HUES6 (cell line): ENCODE measurements around the gene PTMA.
"Not testable (repeated sequence)": the region's sequence is repeated elsewhere in the genome, so short reads cannot be mapped to it uniquely, and the experiment has no call there.

Experiments
- H3K27ac ChIP-seq: 2 replicates; pipeline ENCODE4 v1.7.0; 2013; ENCODE audit warnings: low read depth, mild to moderate bottlenecking, low read length, inconsistent platforms
- H3K27me3 ChIP-seq: 2 replicates; pipeline ENCODE4 v1.6.1; 2013; ENCODE audit warnings: low read length; ENCODE audit not compliant: control insufficient read depth, insufficient read depth
- H3K36me3 ChIP-seq: 2 replicates; pipeline ENCODE4 v1.6.1; 2013; ENCODE audit warnings: low read length; ENCODE audit not compliant: control insufficient read depth, insufficient read depth
- H3K4me1 ChIP-seq: 2 replicates; pipeline ENCODE4 v1.6.1; 2013; ENCODE audit warnings: low read length; ENCODE audit not compliant: control insufficient read depth, insufficient read depth
- H3K4me3 ChIP-seq: 2 replicates; pipeline ENCODE4 v1.5.1; 2013; ENCODE audit warnings: low read depth, low read length
- H3K9ac ChIP-seq: one replicate; pipeline ENCODE4 v1.6.1; 2013; ENCODE audit warnings: mild to moderate bottlenecking, low read length
- H3K9me3 ChIP-seq: 2 replicates; pipeline ENCODE4 v1.6.1; 2013; ENCODE audit warnings: low read depth, low read length; ENCODE audit not compliant: control insufficient read depth, insufficient read depth

Gene PTMA

DNA sequence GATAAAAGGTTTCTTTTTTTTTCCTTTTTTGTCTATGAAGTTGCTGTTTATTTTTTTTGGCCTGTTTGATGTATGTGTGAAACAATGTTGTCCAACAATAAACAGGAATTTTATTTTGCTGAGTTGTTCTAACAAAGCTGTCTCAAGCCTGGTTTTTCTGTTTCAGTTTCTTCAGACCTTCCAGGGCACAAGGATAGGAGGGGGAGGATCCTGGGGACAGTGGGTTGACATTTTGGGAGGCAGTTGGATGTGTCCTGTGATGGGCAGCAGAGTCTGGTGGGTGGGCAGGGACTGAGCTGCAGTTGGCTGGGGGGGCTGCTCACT is 5.0 kb downstream of the PTMA start:
- peak overlapping the region; percentile 14; the same call in 1 of the 2 replicates for H3K4me3 ChIP-seq
- not testable (repeated sequence) for H3K9me3 ChIP-seq

DNA sequence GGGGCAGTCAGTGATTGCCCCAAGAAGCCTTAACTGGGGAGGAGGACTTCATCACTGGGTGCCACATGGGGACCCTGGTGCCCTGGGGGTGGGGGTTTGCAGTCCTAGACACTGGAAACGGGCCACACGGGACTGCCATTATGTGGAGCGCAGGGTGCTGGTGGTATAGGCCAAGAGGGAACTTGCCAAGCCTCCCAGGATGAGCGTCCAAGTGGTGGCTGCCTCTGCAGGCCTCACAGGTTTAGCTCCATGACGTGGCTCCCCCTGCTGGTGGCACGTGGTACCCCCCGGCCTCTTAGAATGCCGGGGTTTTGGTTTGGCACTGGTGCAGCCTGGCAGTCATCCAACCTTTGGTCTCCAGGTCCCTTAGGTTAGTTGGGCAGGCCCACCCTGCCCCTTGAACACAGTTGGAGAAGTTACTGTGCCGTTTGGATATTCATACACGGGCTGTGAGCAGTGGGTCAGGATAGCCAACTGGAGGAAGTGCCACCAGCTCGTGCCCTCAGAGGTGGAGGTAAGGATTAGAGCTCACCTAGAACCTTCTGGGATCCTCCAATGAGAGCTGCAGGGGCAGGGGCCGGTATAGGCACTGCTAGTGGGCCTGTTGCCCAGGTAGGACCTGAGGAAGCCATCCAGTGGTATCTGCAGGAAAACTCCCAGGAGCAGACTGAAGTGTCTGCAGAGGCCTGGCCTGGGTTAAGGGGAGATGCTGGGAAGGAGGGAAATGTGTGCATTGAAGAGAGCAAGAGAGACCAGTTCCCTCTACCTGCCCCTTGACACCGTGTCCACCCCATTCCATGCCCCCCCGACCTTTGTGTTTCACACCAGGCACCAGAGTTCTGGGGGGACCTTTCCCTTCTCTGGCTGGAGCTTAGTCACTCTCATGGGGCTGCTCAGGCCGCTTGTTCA is 5.7 kb downstream of the PTMA start:
- peak overlapping the region; percentile 14; the same call in 1 of the 2 replicates for H3K4me3 ChIP-seq
- H3K9me3 ChIP-seq = no peaks in the 10 kb centered on the region
- peak overlapping the region; percentile 1; the same call in 1 of the 2 replicates for H3K27ac ChIP-seq
- no peaks in the 10 kb centered on the region for H3K27me3 ChIP-seq
- peaks cover 41% of the 10 kb centered on the region; the same call in 1 of the 2 replicates for H3K4me1 ChIP-seq
- H3K36me3 ChIP-seq = peaks cover 46% of the 10 kb centered on the region
- H3K9ac ChIP-seq = peak overlapping the region; percentile 1

More for the DNA sequence above, 5.0 kb downstream of the PTMA start:
- not testable (repeated sequence) for H3K27me3 ChIP-seq, H3K9ac ChIP-seq, H3K27ac ChIP-seq
- H3K36me3 ChIP-seq = peaks cover 46% of the 10 kb centered on the region
- H3K4me1 ChIP-seq = peaks cover 41% of the 10 kb centered on the region; the same call in 1 of the 2 replicates

DNA sequence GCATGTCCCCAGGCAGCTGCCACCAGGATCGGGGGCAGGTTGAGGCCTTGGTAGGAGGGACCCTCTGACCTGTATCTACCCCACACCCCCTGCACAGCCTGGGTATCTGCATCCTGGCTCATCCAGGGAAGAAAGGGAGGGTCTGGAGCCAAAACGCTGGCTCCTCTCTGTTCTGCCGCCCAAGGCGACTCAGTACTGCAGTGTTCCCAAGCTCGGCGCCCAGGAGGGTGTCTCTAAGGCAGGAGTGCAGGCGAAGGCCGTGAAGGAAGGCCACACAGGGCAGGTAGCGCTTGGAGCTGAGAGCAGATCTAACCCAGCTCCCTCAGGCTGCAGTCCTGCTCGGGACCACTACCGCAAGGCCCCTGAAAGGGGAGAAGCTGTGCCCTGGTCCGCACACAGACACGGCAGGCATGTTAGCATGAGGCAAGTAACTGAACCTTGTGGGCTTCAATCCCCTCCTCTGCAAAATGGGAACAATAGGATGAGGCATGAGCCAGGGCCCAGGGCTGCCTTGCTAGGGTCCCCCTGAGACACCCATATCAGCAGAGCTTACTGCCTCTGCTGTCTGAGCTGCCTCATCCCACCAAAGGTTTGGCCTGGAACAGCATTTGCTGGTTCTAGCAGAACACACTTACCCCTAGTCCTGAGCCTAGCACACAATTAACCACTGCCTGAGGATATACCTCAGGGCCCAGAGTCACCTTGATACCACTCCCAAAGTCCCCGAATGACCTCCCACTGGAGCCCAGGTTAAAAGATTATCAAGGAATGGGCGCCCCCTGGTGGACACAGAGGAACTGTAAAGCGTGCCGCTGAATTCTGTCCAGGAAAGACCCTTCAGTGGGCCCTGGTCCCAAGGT is 6.5 kb downstream of the PTMA start:
- no peaks in the 10 kb centered on the region for H3K9me3 ChIP-seq
- 0 out of 2 replicates have a peak overlapping the region, but pooled peaks have one; percentile 1 for H3K27ac ChIP-seq
- H3K4me3 ChIP-seq = no peak overlapping the region
- no peaks in the 10 kb centered on the region for H3K27me3 ChIP-seq
- peaks cover 41% of the 10 kb centered on the region; the same call in 1 of the 2 replicates for H3K4me1 ChIP-seq
- peak overlapping the region; percentile 2 for H3K9ac ChIP-seq
- H3K36me3 ChIP-seq = peaks cover 38% of the 10 kb centered on the region

DNA sequence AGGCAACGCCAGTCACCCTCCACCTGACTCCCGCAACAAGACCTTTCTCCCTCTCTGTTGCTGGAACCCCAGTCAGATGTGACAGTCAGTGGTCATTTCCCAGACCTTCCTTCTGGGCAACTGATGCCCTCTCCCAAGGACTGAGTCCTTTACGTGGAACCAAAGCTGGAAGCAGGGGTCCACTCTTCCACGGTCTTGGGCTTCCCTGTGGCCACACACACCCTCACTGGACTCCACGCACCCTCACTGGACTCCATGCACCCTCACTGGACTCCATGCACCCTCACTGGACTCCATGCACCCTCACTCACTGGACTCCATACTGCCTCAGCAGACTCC is 7.1 kb downstream of the PTMA start:
- Histone ChIP-seq H3K27me3 (no peaks in the 10 kb centered on the region), H3K4me3 (no peak overlapping the region), H3K27ac (no peak overlapping the region), H3K36me3 (peaks cover 34% of the 10 kb centered on the region), H3K4me1 (peaks cover 41% of the 10 kb centered on the region; the same call in 1 of the 2 replicates), H3K9me3 (no peaks in the 10 kb centered on the region), H3K9ac (no peak overlapping the region)

DNA sequence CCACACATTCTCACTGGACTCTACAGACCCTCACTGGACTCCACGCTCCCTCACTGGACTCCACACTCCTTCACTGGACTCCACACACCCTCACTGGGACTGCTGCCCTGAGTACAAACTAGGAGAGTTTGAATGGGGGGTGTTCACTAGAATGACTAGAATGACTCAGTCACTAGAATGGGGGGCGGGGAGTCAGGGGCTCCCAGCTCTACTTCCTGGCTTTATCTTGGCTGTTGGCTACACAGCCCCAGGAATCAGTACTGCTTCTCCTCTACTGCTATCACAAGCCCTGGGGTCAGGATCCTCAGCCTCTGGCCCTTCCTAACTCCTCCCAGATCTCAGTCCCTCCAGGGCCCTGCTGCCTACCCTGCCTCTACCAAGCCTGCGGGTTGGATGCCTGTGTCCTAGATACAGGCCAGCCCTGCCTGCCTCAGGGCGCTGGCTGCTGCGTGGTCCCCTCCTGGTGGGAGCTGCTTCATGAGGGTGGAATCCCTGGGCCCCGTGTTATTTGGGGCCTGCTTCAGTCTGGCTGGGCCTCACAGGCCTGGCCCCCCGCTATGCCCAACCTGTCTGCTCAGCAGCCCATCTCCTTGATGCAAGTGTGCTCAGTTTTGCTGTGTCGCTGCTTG is 7.8 kb downstream of the PTMA start:
- Histone ChIP-seq H3K27me3 (no peaks in the 10 kb centered on the region), H3K9ac (no peak overlapping the region), H3K9me3 (no peaks in the 10 kb centered on the region), H3K4me3 (no peak overlapping the region), H3K36me3 (peaks cover 28% of the 10 kb centered on the region), H3K4me1 (peaks cover 41% of the 10 kb centered on the region; the same call in 1 of the 2 replicates), H3K27ac (no peak overlapping the region)

DNA sequence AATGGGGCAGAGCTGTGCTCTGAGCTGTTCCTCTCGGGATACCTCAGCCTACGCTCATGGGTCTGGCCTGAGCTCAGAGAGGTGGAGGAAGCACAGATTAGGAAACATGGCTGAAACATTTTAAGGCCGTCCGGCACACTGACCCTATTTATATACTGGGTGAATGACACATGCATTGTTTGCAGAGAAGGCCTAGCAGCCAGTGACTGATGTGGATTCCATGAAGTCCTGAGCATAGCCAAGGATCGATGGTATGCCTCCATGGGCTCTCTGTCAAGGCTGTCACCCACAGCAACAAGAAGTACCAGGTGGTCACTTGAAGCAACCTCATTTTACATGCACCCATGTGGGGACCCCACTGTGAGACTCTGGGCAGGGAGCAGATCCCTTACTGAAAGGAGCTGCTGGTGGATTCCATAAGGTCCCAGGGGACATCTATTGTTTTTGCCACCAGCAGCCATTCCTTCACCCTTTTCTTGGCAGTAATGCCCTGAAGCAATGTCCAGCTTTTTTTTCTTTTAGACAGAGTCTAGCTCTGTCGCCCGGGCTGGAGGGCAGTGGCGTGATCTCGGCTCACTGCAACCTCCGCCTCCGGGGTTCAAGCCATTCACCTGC is 8.4 kb downstream of the PTMA start:
- Histone ChIP-seq H3K9ac (no peak overlapping the region), H3K9me3 (no peaks in the 10 kb centered on the region), H3K4me1 (peaks cover 37% of the 10 kb centered on the region; the same call in 1 of the 2 replicates), H3K27me3 (no peaks in the 10 kb centered on the region), H3K4me3 (no peak overlapping the region), H3K36me3 (peaks cover 21% of the 10 kb centered on the region), H3K27ac (no peak overlapping the region)

DNA sequence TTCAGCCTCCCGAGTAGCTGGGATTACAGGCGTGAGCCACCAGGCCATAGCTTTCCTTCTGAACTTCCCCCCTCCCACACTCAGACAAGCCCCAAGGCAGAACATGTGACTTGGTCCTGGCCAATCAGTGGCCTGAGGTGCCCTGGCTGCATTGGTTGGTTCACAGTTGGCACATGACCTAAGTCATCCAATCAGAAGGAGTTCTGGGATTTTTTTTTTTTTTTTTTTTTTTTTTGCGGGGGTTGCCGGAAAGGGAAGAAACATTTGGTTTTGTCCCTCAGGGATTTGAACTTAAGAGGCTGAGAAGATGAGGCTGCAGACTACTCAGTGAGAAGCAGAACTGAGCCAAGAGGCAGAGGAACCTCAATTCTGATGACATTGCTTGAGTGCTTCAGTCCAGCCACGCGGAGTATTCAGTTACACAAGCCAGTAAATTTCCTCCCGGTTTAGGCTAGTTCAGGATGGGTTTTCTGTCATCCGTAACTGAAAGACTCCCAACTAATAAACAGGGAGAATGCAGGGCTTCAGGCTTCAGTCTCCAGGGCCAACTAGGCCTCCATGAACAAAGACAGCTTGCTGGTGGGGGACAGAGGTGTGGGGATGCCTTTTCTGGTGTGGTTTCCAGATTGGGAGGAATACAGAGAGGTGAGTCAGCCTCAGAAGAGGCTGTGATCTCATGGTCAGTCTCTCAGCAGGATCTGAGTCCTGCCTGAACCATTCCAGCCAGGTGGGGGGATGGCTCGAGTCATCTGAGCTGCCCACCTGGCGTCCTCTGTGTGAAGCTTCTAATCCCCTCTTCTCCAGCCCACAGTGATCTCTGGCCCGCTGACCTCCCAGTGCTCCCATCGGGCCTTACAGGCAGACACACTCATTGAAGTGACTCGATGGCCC is 9.2 kb downstream of the PTMA start:
- Histone ChIP-seq H3K36me3 (peaks cover 14% of the 10 kb centered on the region), H3K9ac (peak overlapping the region; percentile 61), H3K27ac (peak overlapping the region; percentile 67; the same call in 1 of the 2 replicates), H3K4me3 (peak overlapping the region; percentile 38; the same call in 1 of the 2 replicates), H3K27me3 (no peaks in the 10 kb centered on the region), H3K4me1 (peaks cover 30% of the 10 kb centered on the region; the same call in 1 of the 2 replicates), H3K9me3 (no peaks in the 10 kb centered on the region)

DNA sequence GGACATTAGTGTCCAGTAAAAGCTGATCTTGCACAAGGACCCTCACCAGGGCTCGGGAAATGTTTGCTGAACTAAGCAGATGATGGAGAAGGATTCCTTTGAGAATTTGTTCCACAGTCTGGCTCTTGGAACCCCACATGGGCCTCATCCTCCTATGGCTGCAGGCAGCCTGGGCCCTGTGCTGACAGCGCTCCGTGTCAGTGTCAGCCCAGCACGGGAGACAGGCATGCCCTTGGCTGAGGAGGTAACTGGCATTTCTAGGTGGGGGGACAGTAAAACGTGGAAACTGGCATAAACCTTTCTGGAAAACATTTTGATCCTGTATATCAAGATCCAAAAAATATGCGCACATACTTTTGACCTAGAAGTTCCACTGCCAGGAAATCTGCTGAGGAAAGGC is 10.5 kb downstream of the PTMA start:
- H3K9ac ChIP-seq = no peak overlapping the region
- H3K9me3 ChIP-seq = no peaks in the 10 kb centered on the region
- H3K4me1 ChIP-seq = peaks cover 26% of the 10 kb centered on the region; the same call in 1 of the 2 replicates
- H3K36me3 ChIP-seq = peaks cover 7% of the 10 kb centered on the region; the same call in 1 of the 2 replicates
- no peaks in the 10 kb centered on the region for H3K27me3 ChIP-seq
- H3K4me3 ChIP-seq = no peak overlapping the region
- H3K27ac ChIP-seq = no peak overlapping the region

DNA sequence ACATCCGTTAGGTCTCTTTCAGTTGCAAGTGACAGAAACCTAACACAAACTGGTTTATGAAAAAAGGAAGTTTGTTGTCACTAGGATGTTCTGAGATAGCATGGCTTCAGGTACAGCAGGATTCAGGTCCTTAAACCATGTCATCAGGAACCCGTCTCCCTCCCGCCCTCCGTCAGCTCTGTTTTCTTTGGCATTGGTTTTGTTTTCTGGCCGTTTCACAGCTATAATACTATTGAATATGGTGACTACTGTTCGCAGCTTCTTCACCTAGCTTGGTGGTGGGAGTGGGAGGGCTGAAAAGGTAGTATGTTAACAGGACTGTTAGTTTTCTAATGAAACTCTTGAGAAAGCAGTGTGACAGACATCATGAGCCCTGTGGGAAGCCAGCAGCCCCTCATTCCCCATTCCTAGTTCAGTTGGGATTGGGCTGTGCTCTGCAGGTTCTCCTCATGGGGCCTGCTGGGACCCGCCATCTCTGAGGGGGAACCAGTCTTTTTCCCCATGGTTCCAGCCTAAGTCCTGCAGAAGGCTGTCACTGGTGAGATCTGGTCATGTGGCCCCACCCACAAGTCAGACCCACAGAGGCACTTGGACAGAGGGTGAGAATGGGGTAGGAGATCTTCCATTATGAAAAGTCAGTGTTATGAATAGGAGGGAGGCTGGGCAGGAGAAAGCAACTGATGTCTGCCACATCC is 12.1 kb downstream of the PTMA start:
- Histone ChIP-seq H3K27ac (no peak overlapping the region), H3K4me1 (peaks cover 16% of the 10 kb centered on the region; the same call in 1 of the 2 replicates), H3K9me3 (no peaks in the 10 kb centered on the region), H3K27me3 (no peaks in the 10 kb centered on the region), H3K4me3 (no peak overlapping the region), H3K36me3 (peaks cover 3% of the 10 kb centered on the region; the same call in 1 of the 2 replicates), H3K9ac (no peak overlapping the region)
